MCF 10A (cell line): Measurements from ENCODE around the gene BTG1. TPM values are rescaled to one million over a fixed set of nuclear protein-coding genes. Genes with fewer than 3 reads are reported as not detected.

Experiments used
- BruUV-seq: library from RNA; stranded (reverse); fragments of 400-500 nt; replicated peaks from 2 replicates; lab custom pipeline; 2021; lab: Mats Ljungman, UMichigan
- CTCF ChIA-PET: fragments of 300-600 bp; sonication (Branson Sonifier 250); formaldehyde crosslinking; extraction: SDS; loops from one replicate; lab custom pipeline; 2021; ENCODE audit warnings: antibody characterized with exemption, inconsistent platforms; lab: Yijun Ruan, JAX
- POLR2A ChIA-PET: fragments of 300-600, 350-650 bp; sonication (Branson Sonifier 250); formaldehyde crosslinking; extraction: SDS; loops from one replicate; lab custom pipeline; 2020; ENCODE audit warnings: antibody characterized with exemption, inconsistent platforms; lab: Yijun Ruan, JAX
- DNase-seq: peaks from one replicate; pipeline ENCODE4 v3.0.0-alpha.2; 2018; ENCODE audit not compliant: unreplicated experiment
- H3K27ac Mint-ChIP-seq: one replicate; pipeline ENCODE4 v1.8.0; 2022; ENCODE audit warnings: mild to moderate bottlenecking, low read depth, mixed read lengths; ENCODE audit not compliant: unreplicated experiment
- H3K27me3 Mint-ChIP-seq: one replicate; pipeline ENCODE4 v1.8.0; 2022; ENCODE audit warnings: mixed read lengths; ENCODE audit not compliant: insufficient read depth, unreplicated experiment
- H3K36me3 Mint-ChIP-seq: one replicate; pipeline ENCODE4 v1.8.0; 2022; ENCODE audit warnings: mild to moderate bottlenecking, moderate library complexity, mixed read lengths; ENCODE audit not compliant: insufficient read depth, unreplicated experiment
- H3K4me1 Mint-ChIP-seq: one replicate; pipeline ENCODE4 v1.8.0; 2022; ENCODE audit warnings: mixed read lengths; ENCODE audit not compliant: insufficient read depth, unreplicated experiment
- H3K4me3 Mint-ChIP-seq: one replicate; pipeline ENCODE4 v1.8.0; 2022; ENCODE audit warnings: mild to moderate bottlenecking, moderate library complexity, mixed read lengths; ENCODE audit not compliant: unreplicated experiment
- H3K9me3 Mint-ChIP-seq: one replicate; pipeline ENCODE4 v1.8.0; 2022; ENCODE audit warnings: mixed read lengths; ENCODE audit not compliant: unreplicated experiment
- CTCF ChIP-seq: fragments of 200-600 bp; IDR thresholded peaks from one replicate; pipeline ENCODE4 v1.8.0; 2022; ENCODE audit warnings: antibody characterized with exemption, mild to moderate bottlenecking; ENCODE audit not compliant: unreplicated experiment
- intact Hi-C: fragments of 100-400 bp; cut with micrococcal nuclease; formaldehyde crosslinking; loops from 2 replicates; pipeline ENCODE4 v1.14.1; 2022
- total RNA-seq: library from RNA; stranded (reverse); gene quantifications from 2 replicates; pipeline ENCODE4 v1.2.3, GENCODE V29; 2022

BTG1 gene
- total RNA-seq, 1 experiment from 2014 or later = 128 TPM

- no peak for DNase-seq
- Mint-ChIP-seq H3K4me1 (no peaks in the 10 kb centered on the region), H3K27ac (no peak overlapping the region), H3K27me3 (no peaks in the 10 kb centered on the region), H3K9me3 (peaks cover 8% of the 10 kb centered on the region), H3K36me3 (no peaks in the 10 kb centered on the region), H3K4me3 (no peak overlapping the region)
- ChIA-PET POLR2A (interaction anchor here (0.7 kb wide), 1 partner anchor 30 kb away, joined by 4 read pairs; the partner anchor contains the start of gene BTG1), CTCF (no interaction called here)
- BruUV-seq = no TSS peak
- TF ChIP-seq CTCF = no peak
- intact Hi-C loops = no loop called here
These were observed 30.3 kb upstream of the BTG1 start for GRCh38 chr12:92175961-92176360.

- H3K9me3 Mint-ChIP-seq = no peaks in the 10 kb centered on the region
- BruUV-seq = no TSS peak
- intact Hi-C loops = no loop called here
- H3K27me3 Mint-ChIP-seq = no peaks in the 10 kb centered on the region
- H3K4me1 Mint-ChIP-seq = no peaks in the 10 kb centered on the region
- CTCF ChIA-PET = no interaction called here
- no peak overlapping the region for H3K27ac Mint-ChIP-seq
- POLR2A ChIA-PET = no interaction called here
- no peak for DNase-seq
- H3K4me3 Mint-ChIP-seq = no peak overlapping the region
- TF ChIP-seq CTCF = no peak
- H3K36me3 Mint-ChIP-seq = no peaks in the 10 kb centered on the region
These were observed 24.4 kb upstream of the BTG1 start for GRCh38 chr12:92170050-92170449.

GRCh38 chr12:92167075-92167474, 21.4 kb upstream of the BTG1 start:
- Mint-ChIP-seq H3K4me3 (no peak overlapping the region), H3K4me1 (no peaks in the 10 kb centered on the region), H3K36me3 (no peaks in the 10 kb centered on the region), H3K27ac (no peak overlapping the region), H3K27me3 (no peaks in the 10 kb centered on the region), H3K9me3 (no peaks in the 10 kb centered on the region)
- BruUV-seq = no TSS peak
- ChIA-PET POLR2A (interaction anchor here (0.7 kb wide), 1 partner anchor 23 kb away, joined by 3 read pairs; no protein-coding TSS in a partner anchor), CTCF (no interaction called here)
- no peak for DNase-seq
- intact Hi-C loops = no loop called here
- TF ChIP-seq CTCF = no peak

GRCh38 chr12:92164712-92165111, 19.1 kb upstream of the BTG1 start:
- CTCF ChIA-PET = interaction anchor here (0.6 kb wide), 1 partner anchor 421 kb away, joined by 3 read pairs; no protein-coding TSS in a partner anchor
- Mint-ChIP-seq H3K27me3 (no peaks in the 10 kb centered on the region), H3K27ac (no peak overlapping the region), H3K4me1 (peaks cover 10% of the 10 kb centered on the region), H3K36me3 (no peaks in the 10 kb centered on the region), H3K4me3 (no peak overlapping the region), H3K9me3 (no peaks in the 10 kb centered on the region)
- DNase-seq = no peak
- no peak for TF ChIP-seq CTCF
- intact Hi-C loops = no loop called here
- no TSS peak for BruUV-seq
- POLR2A ChIA-PET = no interaction called here
